Stimulated activated CD4-positive, alpha-beta T cell treated with anti-CD3 and anti-CD28 coated beads, Interleukin-4, amount 100 ng/mL, for 4 hours (primary cell): Measurements from ENCODE around the gene NUP98.

ENCODE experiments used
- DNase-seq, 2 experiments: peaks; one replicate each; pipeline ENCODE4 v3.0.0-alpha.2; 2020

The NUP98 gene

GRCh38 chr11:3797329-3798090 lies at the start of gene NUP98:
Gene NUP98 (minus strand): TSS chr11:3797554. CDS start chr11:3782117, 15,437 bp downstream.
- peak; percentile 98 to 100 for DNase-seq

GRCh38 chr11:3845670-3846069 lies 48.3 kb upstream of the NUP98 start:
- DNase-seq, result no peak

- no peak for DNase-seq
Measured at GRCh38 chr11:3845246-3845645, 47.9 kb upstream of the NUP98 start.

GRCh38 chr11:3843326-3843725 lies 46.0 kb upstream of the NUP98 start:
- no peak for DNase-seq

GRCh38 chr11:3841426-3842350 lies 44.3 kb upstream of the NUP98 start:
- DNase-seq, result peak; percentile 91 to 98

- peak in 1 of 2 experiments; percentile 72 for DNase-seq
Measured at GRCh38 chr11:3840870-3841425, 43.6 kb upstream of the NUP98 start, which contains the start of gene RHOG. Gene RHOG (minus strand): TSS chr11:3840959. CDS start chr11:3828138, 12,821 bp downstream.

- DNase-seq, result peak; percentile 34 to 37
Measured at GRCh38 chr11:3840004-3840869, 42.9 kb upstream of the NUP98 start.

GRCh38 chr11:3838504-3838903 lies 41.1 kb upstream of the NUP98 start:
- DNase-seq, result no peak

- DNase-seq, result no peak
Measured at GRCh38 chr11:3837793-3838192, 40.4 kb upstream of the NUP98 start.

- DNase-seq, result peak; percentile 49 to 54
Measured at GRCh38 chr11:3836903-3837302, 39.5 kb upstream of the NUP98 start.

- DNase-seq, result no peak
Measured at GRCh38 chr11:3835751-3836150, 38.4 kb upstream of the NUP98 start.

- DNase-seq, result no peak
Measured at GRCh38 chr11:3834664-3835461, 37.5 kb upstream of the NUP98 start.

- DNase-seq, result no peak
Measured at GRCh38 chr11:3834349-3834663, 37.0 kb upstream of the NUP98 start.

- DNase-seq, result no peak
Measured at GRCh38 chr11:3833449-3833848, 36.1 kb upstream of the NUP98 start.

GRCh38 chr11:3832816-3833215 lies 35.5 kb upstream of the NUP98 start:
- no peak for DNase-seq

- no peak for DNase-seq
Measured at GRCh38 chr11:3831378-3832239, 34.3 kb upstream of the NUP98 start.

- no peak for DNase-seq
Measured at GRCh38 chr11:3830730-3831129, 33.4 kb upstream of the NUP98 start.

- no peak for DNase-seq
Measured at GRCh38 chr11:3830088-3830487, 32.7 kb upstream of the NUP98 start.

- DNase-seq, result no peak
Measured at GRCh38 chr11:3827434-3828186, 30.3 kb upstream of the NUP98 start.

- no peak for DNase-seq
Measured at GRCh38 chr11:3826721-3827120, 29.4 kb upstream of the NUP98 start.
